ENCODE results near the gene METTL21A. TPM values are rescaled to one million over a fixed set of nuclear protein-coding genes. Genes with fewer than 3 reads are reported as not detected.

METTL21A gene
- total RNA-seq, 2 donors from 2014 or later: 14.9 to 16.9 TPM

- Histone ChIP-seq H3K4me3 (no peak overlapping the region), H3K27ac (no peak overlapping the region), H3K27me3 (no peaks in the 10 kb centered on the region), H3K36me3 (no peaks in the 10 kb centered on the region), H3K4me1 (no peaks in the 10 kb centered on the region), H3K9me3 (no peaks in the 10 kb centered on the region)
- no peak for DNase-seq (ENCODE audit: low spot score)
- TF ChIP-seq CTCF (IDR thresholded peaks at IDR 0.05): no peak
These were observed 7.6 kb upstream of the METTL21A start for GRCh38 chr2:207632575-207633493.

GRCh38 chr2:207630491-207630890, 5.3 kb upstream of the METTL21A start:
- H3K36me3 ChIP-seq: no peaks in the 10 kb centered on the region
- H3K9me3 ChIP-seq: no peaks in the 10 kb centered on the region
- no peak for TF ChIP-seq CTCF (IDR thresholded peaks at IDR 0.05)
- H3K27me3 ChIP-seq: no peaks in the 10 kb centered on the region
- H3K4me3 ChIP-seq: no peak overlapping the region
- H3K27ac ChIP-seq: no peak overlapping the region
- H3K4me1 ChIP-seq: peaks cover 0 to 15% of the 10 kb centered on the region in 2 donors
- DNase-seq (ENCODE audit: low spot score): no peak

- TF ChIP-seq CTCF (IDR thresholded peaks at IDR 0.05): no peak
- H3K27me3 ChIP-seq: no peaks in the 10 kb centered on the region
- no peaks in the 10 kb centered on the region for H3K36me3 ChIP-seq
- DNase-seq (ENCODE audit: low spot score): no peak
- no peak overlapping the region for H3K4me3 ChIP-seq
- no peaks in the 10 kb centered on the region for H3K9me3 ChIP-seq
- H3K4me1 ChIP-seq: peaks cover 0 to 15% of the 10 kb centered on the region in 2 donors
- H3K27ac ChIP-seq: no peak overlapping the region
These were observed 4.4 kb upstream of the METTL21A start for GRCh38 chr2:207629553-207629952.

GRCh38 chr2:207624185-207625013, 795 bp downstream of the METTL21A start:
- TF ChIP-seq CTCF (IDR thresholded peaks at IDR 0.05): no peak
- H3K36me3 ChIP-seq: no peaks in the 10 kb centered on the region
- DNase-seq (ENCODE audit: low spot score): no peak
- no peaks in the 10 kb centered on the region for H3K9me3 ChIP-seq
- H3K4me3 ChIP-seq: peak overlapping the region; percentile 93 to 94
- H3K27me3 ChIP-seq: no peaks in the 10 kb centered on the region
- peaks cover 0 to 30% of the 10 kb centered on the region in 2 donors for H3K4me1 ChIP-seq
- H3K27ac ChIP-seq: peak overlapping the region; percentile 98 to 99

GRCh38 chr2:207621501-207622039, 3.6 kb downstream of the METTL21A start:
- H3K4me1 ChIP-seq: peaks cover 0 to 23% of the 10 kb centered on the region in 2 donors
- H3K9me3 ChIP-seq: no peaks in the 10 kb centered on the region
- H3K4me3 ChIP-seq: no peak overlapping the region
- H3K27me3 ChIP-seq: no peaks in the 10 kb centered on the region
- no peak overlapping the region for H3K27ac ChIP-seq
- H3K36me3 ChIP-seq: peaks cover 6% of the 10 kb centered on the region
- no peak for DNase-seq (ENCODE audit: low spot score)
- TF ChIP-seq CTCF (IDR thresholded peaks at IDR 0.05): no peak

All from right atrium auricular region (tissue), 2 donors.